GM12878 (cell line): ENCODE results near the gene NGFR. TPM values are rescaled to one million over a fixed set of nuclear protein-coding genes. Genes with fewer than 3 reads are reported as not detected.

Source experiments
- ATAC-seq: fragments of 200-7000 bp; cut with Tn5 transposase; 3 replicates; pipeline ENCODE4 v1.9.1; 2020; ENCODE audit warnings: mild to moderate bottlenecking, moderate library complexity
- BruUV-seq: library from RNA; stranded (reverse); fragments of 400-500 nt; replicated peaks from 2 replicates; lab custom pipeline; 2021; lab: Mats Ljungman, UMichigan
- CTCF ChIA-PET: fragments of 300-600 bp; sonication (Branson Sonifier 250); formaldehyde crosslinking; extraction: SDS; loops from one replicate; lab custom pipeline; 2021; ENCODE audit warnings: inconsistent platforms; lab: Yijun Ruan, JAX
- POLR2A ChIA-PET: fragments of 350-600 bp; formaldehyde crosslinking; extraction: SDS; loops from one replicate; lab custom pipeline; 2021; ENCODE audit warnings: inconsistent platforms; lab: Charles Lee
- RAD21 ChIA-PET: fragments of 300-600 bp; sonication (Branson Sonifier 250); formaldehyde crosslinking; loops from one replicate; lab custom pipeline; 2023; ENCODE audit warnings: antibody characterized with exemption; ENCODE audit not compliant: unreplicated experiment; lab: Charles Lee
- SMC1A ChIA-PET: fragments of 300-600 bp; sonication (Branson Sonifier 250); formaldehyde crosslinking; loops from one replicate; lab custom pipeline; 2023; ENCODE audit not compliant: unreplicated experiment, uncharacterized antibody; lab: Charles Lee
- DNase-seq: peaks from one replicate; pipeline ENCODE4 v3.0.0-alpha.2; 2011; ENCODE audit warnings: low read depth, low spot score
- FAIRE-seq: peaks from 3 replicates; lab custom pipeline; 2011; peaks lifted over from hg19 to GRCh38; lab: Jason Lieb, UNC
- H2AFZ ChIP-seq: 2 replicates; pipeline ENCODE4 v1.6.0; 2011; ENCODE audit warnings: low read depth, low read length, control low read depth; ENCODE audit not compliant: control insufficient read depth
- H3K27ac ChIP-seq: 2 replicates; pipeline ENCODE4 v1.5.1; 2011; ENCODE audit warnings: control low read depth; ENCODE audit not compliant: control insufficient read depth, insufficient read depth
- H3K27me3 ChIP-seq, 2 experiments: replicated peaks in 1 of 2; 2 replicates each; pipeline versions ENCODE4 v1.6.0 to v1.6.1; 2011; ENCODE audit warnings: low read length in 1 of 2; ENCODE audit not compliant: control insufficient read depth in 2 of 2, insufficient read depth in 2 of 2
- H3K36me3 ChIP-seq, 2 experiments: 2 replicates each; pipeline ENCODE4 v1.5.1; 2011; ENCODE audit warnings: low read length in 1 of 2; ENCODE audit not compliant: control insufficient read depth in 2 of 2, insufficient read depth in 2 of 2
- H3K4me1 ChIP-seq: 2 replicates; pipeline ENCODE4 v1.6.1; 2011; ENCODE audit warnings: mild to moderate bottlenecking, low read length, moderate library complexity, mixed read lengths; ENCODE audit not compliant: control insufficient read depth, insufficient read depth
- H3K4me2 ChIP-seq: 2 replicates; pipeline ENCODE4 v1.6.0; 2011; ENCODE audit warnings: control low read depth; ENCODE audit not compliant: control insufficient read depth, insufficient read depth
- H3K4me3 ChIP-seq: fragments of 200-600 bp; sonication (generic); 2 replicates; pipeline ENCODE4 v1.5.1; 2016
- H3K79me2 ChIP-seq: 2 replicates; pipeline ENCODE4 v1.6.0; 2011; ENCODE audit warnings: low read length; ENCODE audit not compliant: control insufficient read depth, insufficient read depth
- H3K9ac ChIP-seq: 2 replicates; pipeline ENCODE4 v1.8.0; 2011; ENCODE audit warnings: low read length, control low read depth, mixed read lengths; ENCODE audit not compliant: control insufficient read depth, insufficient read depth
- H3K9me3 ChIP-seq: replicated peaks from 3 replicates; pipeline ENCODE4 v1.5.1; 2011; ENCODE audit warnings: mild to moderate bottlenecking, low read length; ENCODE audit not compliant: control insufficient read depth, insufficient read depth
- H4K20me1 ChIP-seq: 2 replicates; pipeline ENCODE4 v1.6.0; 2011; ENCODE audit not compliant: control insufficient read depth, insufficient read depth
- BHLHE40 ChIP-seq, 2 experiments: fragments of 450-650 bp in 1 of 2; IDR thresholded peaks; 2 replicates each; pipeline ENCODE4 v1.6.1; 2011 to 2017; ENCODE audit warnings: low read depth in 2 of 2, borderline replicate concordance in 1 of 2, improper control_type of control experiment in 1 of 2, low read length in 1 of 2, mild to moderate bottlenecking in 1 of 2
- RAD51 ChIP-seq: fragments of 450-650 bp; IDR thresholded peaks from 2 replicates; pipeline ENCODE4 v1.6.1; 2016; ENCODE audit warnings: moderate library complexity, mild to moderate bottlenecking, inconsistent platforms
- SREBF1 ChIP-seq: IDR thresholded peaks from 2 replicates; pipeline ENCODE4 v1.6.1; 2012; ENCODE audit warnings: mild to moderate bottlenecking, low read length
- WGBS: methylation state at CpG from one replicate; pipeline ENCODE4 v1.1.6; 2016; ENCODE audit warnings: low lambda C conversion rate; ENCODE audit not compliant: insufficient replicate concordance, insufficient coverage; ENCODE audit errors: missing lambda C conversion rate; 5-methylcytosine and 5-hydroxymethylcytosine counted together
- in situ Hi-C: fragments of 300-500 bp; cut with MboI; formaldehyde crosslinking; loops from 9 replicates; pipeline ENCODE4 v1.14.3; 2018; ENCODE audit warnings: mixed read lengths
- intact Hi-C: fragments of 100-400 bp; cut with micrococcal nuclease; formaldehyde crosslinking; loops from one replicate; pipeline ENCODE4 v1.14.2; 2022; ENCODE audit not compliant: unreplicated experiment
- polyA plus RNA-seq, 11 experiments: library from polyadenylated mRNA; depleted of rRNA in 4 of 11; unstranded in 6 of 11; stranded (reverse) in 5 of 11; fragments of >200 nt; fragmentation: Nextera tagmentation in 4 of 11; fragmentation: Illumina TruSeq in 1 of 11; extraction: Ambion mirVana in 4 of 11; extraction: Trizol in 1 of 11; gene quantifications; 1 replicate in 1 of 11; 2 replicates in 10 of 11; pipeline versions ENCODE4 v1.2.1 to v1.2.3, GENCODE V29; 2011 to 2016; ENCODE audit warnings: inconsistent platforms in 2 of 11, missing spikeins in 2 of 11, low read depth in 1 of 11
- total RNA-seq, 4 experiments: library from RNA; depleted of rRNA in 3 of 4; stranded (reverse); fragments of >200 nt in 3 of 4; fragmentation: Illumina TruSeq in 1 of 4; extraction: Trizol in 1 of 4; gene quantifications; 2 replicates each; pipeline versions ENCODE4 v1.2.1 to v1.2.3, GENCODE V29; 2013 to 2021
- TF ChIP-seq, protein P1 (sequence below): IDR thresholded peaks from 2 replicates; pipeline ENCODE4 v1.6.1; 2012; ENCODE audit warnings: mild to moderate bottlenecking, low read depth, low read length
- TF ChIP-seq, protein P2 (sequence below): fragments of 450-650 bp; IDR thresholded peaks from 2 replicates; pipeline ENCODE4 v1.6.1; 2017; ENCODE audit warnings: mild to moderate bottlenecking, moderate library complexity

NGFR gene
- total and polyA plus RNA-seq, 10 of the 15 experiments (the other 5 are each of a cell fraction or from before 2014, with no cell fraction given): 0.05 to 0.28 (median 0.08) TPM; not detected in 1

DNA sequence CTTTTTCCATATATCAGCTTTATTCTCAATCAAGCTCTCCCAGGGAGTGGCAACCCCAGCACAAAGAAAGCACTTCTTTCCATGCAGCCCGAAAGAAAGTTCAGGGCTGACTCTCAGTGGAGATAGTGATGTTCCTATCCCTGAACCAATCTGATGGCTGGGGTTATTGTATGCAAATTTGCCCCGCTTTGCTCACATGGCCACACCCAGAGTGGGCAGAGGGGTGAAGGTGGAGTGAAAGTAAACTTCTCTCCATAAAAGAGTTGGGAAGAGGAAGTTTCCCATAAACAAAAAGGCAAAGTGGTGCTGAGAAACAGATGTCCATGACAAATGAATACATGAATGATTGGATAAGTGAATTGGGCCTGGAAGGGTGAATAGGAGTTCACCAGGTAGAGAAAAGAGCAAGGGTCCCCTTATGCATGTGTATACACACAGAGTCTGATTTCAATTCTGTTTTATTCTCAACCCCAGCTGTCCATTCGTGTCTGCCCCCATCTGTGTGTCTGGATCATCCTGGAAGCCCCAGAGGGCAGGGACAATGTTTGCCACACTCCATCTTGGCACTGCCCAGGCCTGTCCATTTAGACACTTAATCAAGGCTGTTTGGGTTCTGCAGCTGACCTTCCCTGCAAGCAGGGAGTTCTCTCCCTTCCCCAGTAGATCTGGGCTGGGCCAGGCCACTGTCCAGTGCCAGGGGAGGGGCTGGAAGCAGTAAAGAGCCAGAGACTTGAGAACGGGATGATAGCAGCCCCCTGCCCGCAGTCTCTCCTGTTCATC is 14.1 kb upstream of the NGFR start:
- BruUV-seq: no TSS peak
- intact Hi-C loops (no loop called here), in situ Hi-C loops (no loop called here)
- Histone ChIP-seq H3K4me1 (peaks cover 1% of the 10 kb centered on the region; the same call in 1 of the 2 replicates), H3K27ac (no peak overlapping the region), H2AFZ (no peak overlapping the region), H3K4me2 (no peak overlapping the region)
- POLR2A ChIA-PET: no interaction called here
- TF ChIP-seq BHLHE40 (IDR thresholded peaks at IDR 0.05; ENCODE audit: borderline replicate concordance in 1 of 2, low read depth in 2 of 2, low read length in 1 of 2): no peak
- TF ChIP-seq, all 136 proteins: peak for 0
- Histone ChIP-seq H3K79me2 (no peaks in the 10 kb centered on the region), H4K20me1 (no peaks in the 10 kb centered on the region), H3K27me3 (peaks cover 5 to 10% of the 10 kb centered on the region in 2 experiments), H3K4me3 (no peak overlapping the region), H3K9me3 (peaks cover under 1% of the 10 kb centered on the region; the same call in 1 of the 3 replicates), H3K9ac (no peak overlapping the region), H3K36me3 (no peaks in the 10 kb centered on the region)
- WGBS: 16% methylated on average over 5 of the region's 5 CpGs
- FAIRE-seq (no peak), DNase-seq (no peak), ATAC-seq (no peak)
- ChIA-PET SMC1A (interaction anchor here (1.2 kb wide), 1 partner anchor 10 kb away, joined by 3 read pairs; no protein-coding TSS in a partner anchor), CTCF (no interaction called here), RAD21 (no interaction called here)

DNA sequence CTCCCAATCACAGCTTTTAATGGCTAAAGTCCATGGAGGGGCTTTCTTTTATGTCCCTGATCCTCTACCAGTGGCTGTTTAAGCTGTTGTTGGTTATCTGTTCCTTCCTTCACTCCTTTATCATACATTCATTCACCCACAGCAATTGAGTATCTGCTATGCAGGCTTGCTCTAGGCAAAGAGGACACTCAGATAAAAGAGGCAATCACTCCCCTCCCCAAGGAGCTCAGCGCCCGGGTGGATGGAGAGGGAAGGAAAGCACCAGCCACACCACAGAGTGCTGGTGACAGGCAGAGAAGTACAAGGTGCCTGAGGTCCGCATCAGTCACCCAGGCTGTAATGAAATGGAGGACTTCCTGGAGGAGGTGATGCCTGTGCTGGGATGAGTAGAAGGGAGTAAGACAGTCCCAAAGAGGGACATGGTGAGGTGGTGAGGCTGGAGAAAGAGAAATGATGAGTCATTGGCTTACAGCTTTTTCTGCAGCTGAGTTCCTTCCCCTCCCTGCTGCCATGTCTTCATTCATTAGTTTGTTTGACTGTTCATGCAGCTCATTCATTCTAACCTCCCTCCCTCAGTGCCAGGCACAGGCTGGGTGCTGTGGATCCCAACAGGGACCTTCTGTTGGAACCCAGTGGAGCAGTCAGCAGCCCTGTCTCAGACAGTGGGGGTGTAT is 12.8 kb upstream of the NGFR start:
- no peak for FAIRE-seq
- no peaks in the 10 kb centered on the region for H3K36me3 ChIP-seq
- ChIA-PET RAD21 (interaction anchor here (0.7 to 1.0 kb wide), 2 partner anchors 33 to 74 kb away, joined by 3 to 4 read pairs; no protein-coding TSS in a partner anchor), CTCF (interaction anchor here (0.7 to 1.0 kb wide), 3 partner anchors 48 to 514 kb away, joined by 3 read pairs; no protein-coding TSS in a partner anchor), SMC1A (interaction anchor here (1.0 to 1.3 kb wide), 2 partner anchors 19 to 68 kb away, joined by 3 read pairs; partner anchors contain the start of gene PHB1), POLR2A (no interaction called here)
- no peak overlapping the region for H3K4me2 ChIP-seq
- H4K20me1 ChIP-seq: no peaks in the 10 kb centered on the region
- H3K79me2 ChIP-seq: no peaks in the 10 kb centered on the region
- H3K4me1 ChIP-seq: peaks cover 7% of the 10 kb centered on the region; the same call in 1 of the 2 replicates
- no peak overlapping the region for H2AFZ ChIP-seq
- DNase-seq: no peak
- H3K9me3 ChIP-seq: no peaks in the 10 kb centered on the region
- no peak for ATAC-seq
- intact Hi-C loops: no loop called here
- no TSS peak for BruUV-seq
- H3K4me3 ChIP-seq: no peak overlapping the region
- H3K27me3 ChIP-seq: peaks cover 6 to 13% of the 10 kb centered on the region in 2 experiments
- no peak overlapping the region for H3K9ac ChIP-seq
- in situ Hi-C loops: no loop called here
- WGBS: 34% methylated on average over 3 of the region's 3 CpGs
- H3K27ac ChIP-seq: no peak overlapping the region
- TF ChIP-seq, protein P1, sequence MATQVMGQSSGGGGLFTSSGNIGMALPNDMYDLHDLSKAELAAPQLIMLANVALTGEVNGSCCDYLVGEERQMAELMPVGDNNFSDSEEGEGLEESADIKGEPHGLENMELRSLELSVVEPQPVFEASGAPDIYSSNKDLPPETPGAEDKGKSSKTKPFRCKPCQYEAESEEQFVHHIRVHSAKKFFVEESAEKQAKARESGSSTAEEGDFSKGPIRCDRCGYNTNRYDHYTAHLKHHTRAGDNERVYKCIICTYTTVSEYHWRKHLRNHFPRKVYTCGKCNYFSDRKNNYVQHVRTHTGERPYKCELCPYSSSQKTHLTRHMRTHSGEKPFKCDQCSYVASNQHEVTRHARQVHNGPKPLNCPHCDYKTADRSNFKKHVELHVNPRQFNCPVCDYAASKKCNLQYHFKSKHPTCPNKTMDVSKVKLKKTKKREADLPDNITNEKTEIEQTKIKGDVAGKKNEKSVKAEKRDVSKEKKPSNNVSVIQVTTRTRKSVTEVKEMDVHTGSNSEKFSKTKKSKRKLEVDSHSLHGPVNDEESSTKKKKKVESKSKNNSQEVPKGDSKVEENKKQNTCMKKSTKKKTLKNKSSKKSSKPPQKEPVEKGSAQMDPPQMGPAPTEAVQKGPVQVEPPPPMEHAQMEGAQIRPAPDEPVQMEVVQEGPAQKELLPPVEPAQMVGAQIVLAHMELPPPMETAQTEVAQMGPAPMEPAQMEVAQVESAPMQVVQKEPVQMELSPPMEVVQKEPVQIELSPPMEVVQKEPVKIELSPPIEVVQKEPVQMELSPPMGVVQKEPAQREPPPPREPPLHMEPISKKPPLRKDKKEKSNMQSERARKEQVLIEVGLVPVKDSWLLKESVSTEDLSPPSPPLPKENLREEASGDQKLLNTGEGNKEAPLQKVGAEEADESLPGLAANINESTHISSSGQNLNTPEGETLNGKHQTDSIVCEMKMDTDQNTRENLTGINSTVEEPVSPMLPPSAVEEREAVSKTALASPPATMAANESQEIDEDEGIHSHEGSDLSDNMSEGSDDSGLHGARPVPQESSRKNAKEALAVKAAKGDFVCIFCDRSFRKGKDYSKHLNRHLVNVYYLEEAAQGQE: no peak
- TF ChIP-seq, protein P2, sequence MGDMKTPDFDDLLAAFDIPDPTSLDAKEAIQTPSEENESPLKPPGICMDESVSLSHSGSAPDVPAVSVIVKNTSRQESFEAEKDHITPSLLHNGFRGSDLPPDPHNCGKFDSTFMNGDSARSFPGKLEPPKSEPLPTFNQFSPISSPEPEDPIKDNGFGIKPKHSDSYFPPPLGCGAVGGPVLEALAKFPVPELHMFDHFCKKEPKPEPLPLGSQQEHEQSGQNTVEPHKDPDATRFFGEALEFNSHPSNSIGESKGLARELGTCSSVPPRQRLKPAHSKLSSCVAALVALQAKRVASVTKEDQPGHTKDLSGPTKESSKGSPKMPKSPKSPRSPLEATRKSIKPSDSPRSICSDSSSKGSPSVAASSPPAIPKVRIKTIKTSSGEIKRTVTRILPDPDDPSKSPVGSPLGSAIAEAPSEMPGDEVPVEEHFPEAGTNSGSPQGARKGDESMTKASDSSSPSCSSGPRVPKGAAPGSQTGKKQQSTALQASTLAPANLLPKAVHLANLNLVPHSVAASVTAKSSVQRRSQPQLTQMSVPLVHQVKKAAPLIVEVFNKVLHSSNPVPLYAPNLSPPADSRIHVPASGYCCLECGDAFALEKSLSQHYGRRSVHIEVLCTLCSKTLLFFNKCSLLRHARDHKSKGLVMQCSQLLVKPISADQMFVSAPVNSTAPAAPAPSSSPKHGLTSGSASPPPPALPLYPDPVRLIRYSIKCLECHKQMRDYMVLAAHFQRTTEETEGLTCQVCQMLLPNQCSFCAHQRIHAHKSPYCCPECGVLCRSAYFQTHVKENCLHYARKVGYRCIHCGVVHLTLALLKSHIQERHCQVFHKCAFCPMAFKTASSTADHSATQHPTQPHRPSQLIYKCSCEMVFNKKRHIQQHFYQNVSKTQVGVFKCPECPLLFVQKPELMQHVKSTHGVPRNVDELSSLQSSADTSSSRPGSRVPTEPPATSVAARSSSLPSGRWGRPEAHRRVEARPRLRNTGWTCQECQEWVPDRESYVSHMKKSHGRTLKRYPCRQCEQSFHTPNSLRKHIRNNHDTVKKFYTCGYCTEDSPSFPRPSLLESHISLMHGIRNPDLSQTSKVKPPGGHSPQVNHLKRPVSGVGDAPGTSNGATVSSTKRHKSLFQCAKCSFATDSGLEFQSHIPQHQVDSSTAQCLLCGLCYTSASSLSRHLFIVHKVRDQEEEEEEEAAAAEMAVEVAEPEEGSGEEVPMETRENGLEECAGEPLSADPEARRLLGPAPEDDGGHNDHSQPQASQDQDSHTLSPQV: no peak
- TF ChIP-seq SREBF1 (no peak), RAD51 (no peak)
